Nephron progenitor cell (in vitro differentiated cells): ENCODE data around the gene ACP2.

Experiments
- DNase-seq: peaks from one replicate; pipeline ENCODE4 v3.0.0; 2021
- H3K27ac Mint-ChIP-seq: 2 replicates; pipeline ENCODE4 v1.8.0; 2021; ENCODE audit warnings: mild to moderate bottlenecking, moderate library complexity, mixed read lengths
- H3K27me3 Mint-ChIP-seq: 2 replicates; pipeline ENCODE4 v1.8.0; 2021; ENCODE audit warnings: mild to moderate bottlenecking, low read depth, mixed read lengths; ENCODE audit not compliant: poor library complexity
- H3K36me3 Mint-ChIP-seq: 2 replicates; pipeline ENCODE4 v1.8.0; 2021; ENCODE audit warnings: low read depth, mixed read lengths
- H3K4me1 Mint-ChIP-seq: 2 replicates; pipeline ENCODE4 v1.8.0; 2021; ENCODE audit warnings: mixed read lengths
- H3K4me3 Mint-ChIP-seq: 2 replicates; pipeline ENCODE4 v1.8.0; 2021; ENCODE audit warnings: mild to moderate bottlenecking, moderate library complexity, mixed read lengths
- H3K9me3 Mint-ChIP-seq: 2 replicates; pipeline ENCODE4 v1.8.0; 2021; ENCODE audit warnings: mild to moderate bottlenecking, moderate library complexity, mixed read lengths
- TF ChIP-seq, protein P1 (sequence below): fragments of 200-600 bp; sonication (generic); IDR thresholded peaks from 2 replicates; pipeline ENCODE4 v1.5.0; 2021; ENCODE audit warnings: antibody characterized with exemption

Gene ACP2

DNA sequence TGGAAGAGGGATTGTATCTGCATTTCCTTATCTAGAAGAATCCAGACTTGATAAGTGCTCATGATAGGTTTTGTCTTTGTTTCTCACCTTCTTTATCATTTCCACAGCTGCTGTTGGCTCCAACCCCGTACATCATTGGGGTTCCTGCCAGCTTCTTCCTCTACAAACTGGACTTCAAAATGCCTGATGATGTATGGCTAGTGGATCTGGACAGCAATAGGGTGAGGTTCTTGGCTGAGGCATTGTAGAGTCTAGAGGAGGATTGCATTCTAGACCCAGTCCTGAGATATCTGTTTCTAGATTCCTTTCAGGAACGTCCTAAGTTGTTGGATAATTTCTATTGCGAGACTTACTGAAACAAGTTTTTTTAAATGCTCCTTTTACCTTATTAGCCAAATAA lies 29.4 kb upstream of the ACP2 start:
- DNase-seq = no peak
- TF ChIP-seq, protein P1, sequence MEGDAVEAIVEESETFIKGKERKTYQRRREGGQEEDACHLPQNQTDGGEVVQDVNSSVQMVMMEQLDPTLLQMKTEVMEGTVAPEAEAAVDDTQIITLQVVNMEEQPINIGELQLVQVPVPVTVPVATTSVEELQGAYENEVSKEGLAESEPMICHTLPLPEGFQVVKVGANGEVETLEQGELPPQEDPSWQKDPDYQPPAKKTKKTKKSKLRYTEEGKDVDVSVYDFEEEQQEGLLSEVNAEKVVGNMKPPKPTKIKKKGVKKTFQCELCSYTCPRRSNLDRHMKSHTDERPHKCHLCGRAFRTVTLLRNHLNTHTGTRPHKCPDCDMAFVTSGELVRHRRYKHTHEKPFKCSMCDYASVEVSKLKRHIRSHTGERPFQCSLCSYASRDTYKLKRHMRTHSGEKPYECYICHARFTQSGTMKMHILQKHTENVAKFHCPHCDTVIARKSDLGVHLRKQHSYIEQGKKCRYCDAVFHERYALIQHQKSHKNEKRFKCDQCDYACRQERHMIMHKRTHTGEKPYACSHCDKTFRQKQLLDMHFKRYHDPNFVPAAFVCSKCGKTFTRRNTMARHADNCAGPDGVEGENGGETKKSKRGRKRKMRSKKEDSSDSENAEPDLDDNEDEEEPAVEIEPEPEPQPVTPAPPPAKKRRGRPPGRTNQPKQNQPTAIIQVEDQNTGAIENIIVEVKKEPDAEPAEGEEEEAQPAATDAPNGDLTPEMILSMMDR = no peak
- Mint-ChIP-seq H3K27me3 (no peaks in the 10 kb centered on the region), H3K9me3 (no peaks in the 10 kb centered on the region), H3K4me3 (no peak overlapping the region), H3K36me3 (peaks cover 55% of the 10 kb centered on the region), H3K4me1 (peaks cover under 1% of the 10 kb centered on the region), H3K27ac (no peak overlapping the region)

DNA sequence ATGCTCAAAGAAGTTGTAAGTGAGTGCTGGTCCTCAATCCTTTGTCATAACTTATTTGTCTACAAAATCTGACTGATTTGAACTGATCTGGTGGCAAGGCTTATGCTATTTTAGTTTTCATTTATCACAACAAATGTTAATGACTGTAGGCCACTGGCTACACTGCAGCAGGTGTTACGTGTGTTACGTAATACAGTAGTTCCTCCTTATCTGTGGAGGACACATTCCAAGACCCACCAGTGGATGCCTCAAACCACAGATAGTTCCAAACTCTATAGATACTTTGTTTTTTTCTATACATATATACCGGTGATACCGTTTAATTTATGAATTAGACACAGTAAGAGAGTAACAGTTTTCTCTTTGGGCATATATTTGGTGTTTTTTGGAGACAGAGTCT lies 28.3 kb upstream of the ACP2 start:
- Mint-ChIP-seq H3K9me3 (no peaks in the 10 kb centered on the region), H3K36me3 (peaks cover 48% of the 10 kb centered on the region), H3K27ac (no peak overlapping the region), H3K27me3 (no peaks in the 10 kb centered on the region), H3K4me3 (no peak overlapping the region), H3K4me1 (peaks cover 12% of the 10 kb centered on the region)
- TF ChIP-seq, protein P1 = no peak
- no peak for DNase-seq

DNA sequence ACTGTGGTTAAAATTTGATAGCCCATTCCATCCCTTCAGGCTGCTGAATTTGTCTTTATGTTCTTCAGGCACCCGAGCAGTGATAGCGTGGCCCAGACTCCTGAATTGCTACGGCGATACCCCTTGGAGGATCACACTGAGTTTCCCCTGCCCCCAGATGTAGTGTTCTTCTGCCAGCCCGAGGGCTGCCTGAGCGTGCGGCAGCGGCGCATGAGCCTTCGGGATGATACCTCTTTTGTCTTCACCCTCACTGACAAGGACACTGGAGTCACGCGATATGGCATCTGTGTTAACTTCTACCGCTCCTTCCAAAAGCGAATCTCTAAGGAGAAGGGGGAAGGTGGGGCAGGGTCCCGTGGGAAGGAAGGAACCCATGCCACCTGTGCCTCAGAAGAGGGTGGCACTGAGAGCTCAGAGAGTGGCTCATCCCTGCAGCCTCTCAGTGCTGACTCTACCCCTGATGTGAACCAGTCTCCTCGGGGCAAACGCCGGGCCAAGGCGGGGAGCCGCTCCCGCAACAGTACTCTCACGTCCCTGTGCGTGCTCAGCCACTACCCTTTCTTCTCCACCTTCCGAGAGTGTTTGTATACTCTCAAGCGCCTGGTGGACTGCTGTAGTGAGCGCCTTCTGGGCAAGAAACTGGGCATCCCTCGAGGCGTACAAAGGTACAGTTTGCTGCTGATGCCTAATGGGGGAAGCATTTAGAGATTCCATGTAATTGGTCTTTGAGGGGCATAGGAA lies 26.1 kb upstream of the ACP2 start:
- H3K27ac Mint-ChIP-seq = no peak overlapping the region
- peaks cover 26% of the 10 kb centered on the region for H3K4me1 Mint-ChIP-seq
- TF ChIP-seq, protein P1 = no peak
- no peak overlapping the region for H3K4me3 Mint-ChIP-seq
- peaks cover 40% of the 10 kb centered on the region for H3K36me3 Mint-ChIP-seq
- DNase-seq = no peak
- H3K27me3 Mint-ChIP-seq = no peaks in the 10 kb centered on the region
- no peaks in the 10 kb centered on the region for H3K9me3 Mint-ChIP-seq

DNA sequence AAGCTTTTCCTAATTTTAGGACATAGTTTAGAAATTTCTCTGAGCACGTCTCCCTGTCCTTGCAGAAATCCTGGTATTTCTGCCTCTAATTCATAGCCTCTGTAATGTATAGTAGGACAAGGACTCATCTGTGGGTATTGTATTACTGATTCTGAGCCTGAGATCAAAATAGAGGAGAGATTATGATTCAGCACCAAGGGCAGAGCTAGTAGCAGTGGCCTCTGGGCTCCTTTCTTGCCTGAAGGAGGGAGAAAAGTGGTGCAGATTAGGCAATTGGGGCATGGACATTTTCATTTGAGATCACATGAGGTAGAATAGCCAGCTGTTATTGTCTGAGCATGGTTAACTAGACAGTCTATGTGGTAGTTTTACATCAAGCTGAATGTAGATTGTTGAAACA lies 24.1 kb upstream of the ACP2 start:
- H3K36me3 Mint-ChIP-seq = peaks cover 26% of the 10 kb centered on the region
- peaks cover 42% of the 10 kb centered on the region for H3K4me1 Mint-ChIP-seq
- TF ChIP-seq, protein P1 = no peak
- no peaks in the 10 kb centered on the region for H3K27me3 Mint-ChIP-seq
- no peak for DNase-seq
- H3K27ac Mint-ChIP-seq = no peak overlapping the region
- no peak overlapping the region for H3K4me3 Mint-ChIP-seq
- H3K9me3 Mint-ChIP-seq = no peaks in the 10 kb centered on the region

DNA sequence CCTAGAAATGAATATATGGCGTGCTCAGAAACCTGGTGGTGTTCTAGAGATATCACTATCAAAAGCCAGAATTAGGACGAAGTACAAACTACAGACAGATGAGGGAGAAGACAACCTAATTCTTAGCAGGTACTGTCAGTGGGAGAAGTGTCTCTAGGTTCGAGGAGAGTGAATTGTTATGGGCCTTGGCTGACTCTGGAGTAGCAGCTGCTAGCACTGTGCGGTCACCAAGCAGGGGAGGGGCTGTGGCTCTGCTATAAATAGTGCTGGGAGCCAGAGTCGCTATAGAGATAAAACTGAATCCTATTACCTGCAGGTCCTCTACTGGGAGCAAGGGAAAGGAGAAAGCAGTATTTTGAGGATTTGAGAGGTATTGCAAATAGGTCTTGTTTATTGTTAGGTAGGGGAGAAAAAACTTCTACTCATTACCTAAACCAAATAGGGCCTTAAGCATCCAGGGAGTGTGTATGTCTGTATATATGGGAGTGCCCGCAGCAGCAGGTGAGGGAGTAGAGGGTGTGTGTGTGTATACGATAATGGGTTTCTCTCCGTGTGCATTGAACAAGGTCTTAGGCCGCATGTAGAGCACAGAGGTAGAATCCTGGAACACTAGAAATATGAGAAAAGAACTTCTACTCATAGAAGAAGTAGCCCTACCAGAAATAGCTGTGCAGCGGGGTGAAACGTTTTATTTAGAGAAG lies 23.5 kb upstream of the ACP2 start:
- peaks cover 45% of the 10 kb centered on the region for H3K4me1 Mint-ChIP-seq
- H3K27me3 Mint-ChIP-seq = no peaks in the 10 kb centered on the region
- H3K4me3 Mint-ChIP-seq = peak overlapping the region; percentile 87
- DNase-seq = no peak
- peaks cover 26% of the 10 kb centered on the region for H3K36me3 Mint-ChIP-seq
- no peaks in the 10 kb centered on the region for H3K9me3 Mint-ChIP-seq
- H3K27ac Mint-ChIP-seq = no peak overlapping the region
- TF ChIP-seq, protein P1 = no peak

DNA sequence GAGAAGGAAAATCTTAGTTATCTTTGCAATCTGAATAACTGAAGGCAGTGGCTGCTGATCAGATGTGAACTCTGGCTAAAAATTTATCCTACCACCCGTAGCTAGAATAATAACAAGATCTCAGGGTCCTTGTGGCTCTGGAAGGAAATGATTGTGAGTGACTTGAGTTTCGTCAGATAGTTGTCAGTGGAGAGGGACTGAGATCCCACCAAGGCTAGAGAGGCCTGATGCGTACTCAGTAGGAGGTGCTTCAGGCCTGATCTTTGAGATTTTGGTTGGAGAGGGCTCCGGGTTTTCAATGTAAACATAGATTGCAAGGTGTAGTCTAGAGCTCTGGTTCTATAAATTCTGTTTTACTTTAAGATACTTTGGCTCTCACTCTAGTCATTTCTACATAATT lies 22.7 kb upstream of the ACP2 start:
- H3K4me1 Mint-ChIP-seq = peaks cover 45% of the 10 kb centered on the region
- no peak overlapping the region for H3K27ac Mint-ChIP-seq
- no peak for DNase-seq
- TF ChIP-seq, protein P1 = no peak
- H3K36me3 Mint-ChIP-seq = peaks cover 18% of the 10 kb centered on the region
- no peaks in the 10 kb centered on the region for H3K9me3 Mint-ChIP-seq
- peak overlapping the region; percentile 87 for H3K4me3 Mint-ChIP-seq
- no peaks in the 10 kb centered on the region for H3K27me3 Mint-ChIP-seq
